ENCODE results near the gene FAM168A. TPM values are rescaled to one million over a fixed set of nuclear protein-coding genes. Genes with fewer than 3 reads are reported as not detected.

The FAM168A gene
- total RNA-seq, 1 donor from 2014 or later = 25.6 TPM

DNA sequence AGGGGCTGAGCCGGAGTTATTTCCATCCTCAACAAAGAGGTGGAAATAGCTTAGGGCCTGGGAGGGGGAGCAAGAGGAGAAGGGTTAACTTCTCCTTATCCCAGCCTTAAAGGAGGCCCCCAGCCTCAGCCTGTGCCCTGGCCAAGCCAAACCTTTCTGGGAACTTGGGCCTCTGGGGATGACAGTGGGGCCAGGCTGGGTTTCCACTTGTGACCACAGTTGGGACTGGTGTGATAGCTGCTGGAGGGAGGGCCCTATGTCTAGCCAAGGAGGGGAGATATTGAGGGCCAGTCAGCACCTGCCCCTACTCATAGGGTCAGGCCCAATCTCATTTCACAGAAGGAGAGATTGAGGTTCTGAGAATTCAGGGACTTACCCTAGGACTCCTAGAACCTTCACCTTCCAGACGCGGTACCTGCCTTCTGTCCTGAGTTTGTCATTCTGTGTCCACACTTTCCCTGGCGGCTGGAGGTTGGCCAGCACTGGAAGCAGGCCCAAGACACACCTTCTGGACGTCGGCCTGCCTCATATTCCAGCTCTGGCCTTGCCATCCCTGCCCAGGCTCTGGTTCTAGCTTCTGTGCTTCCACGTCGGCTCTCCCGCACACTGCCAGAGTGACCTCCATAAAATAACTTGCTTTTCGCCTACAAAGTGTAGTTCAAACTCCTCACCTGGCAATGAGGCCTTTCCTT, 218.6 kb downstream of the FAM168A start:
- ATAC-seq (ENCODE audit: poor library complexity) (no peak), DNase-seq (peak; percentile 64)
- intact Hi-C loops (cut with DNase I) = no loop called here

DNA sequence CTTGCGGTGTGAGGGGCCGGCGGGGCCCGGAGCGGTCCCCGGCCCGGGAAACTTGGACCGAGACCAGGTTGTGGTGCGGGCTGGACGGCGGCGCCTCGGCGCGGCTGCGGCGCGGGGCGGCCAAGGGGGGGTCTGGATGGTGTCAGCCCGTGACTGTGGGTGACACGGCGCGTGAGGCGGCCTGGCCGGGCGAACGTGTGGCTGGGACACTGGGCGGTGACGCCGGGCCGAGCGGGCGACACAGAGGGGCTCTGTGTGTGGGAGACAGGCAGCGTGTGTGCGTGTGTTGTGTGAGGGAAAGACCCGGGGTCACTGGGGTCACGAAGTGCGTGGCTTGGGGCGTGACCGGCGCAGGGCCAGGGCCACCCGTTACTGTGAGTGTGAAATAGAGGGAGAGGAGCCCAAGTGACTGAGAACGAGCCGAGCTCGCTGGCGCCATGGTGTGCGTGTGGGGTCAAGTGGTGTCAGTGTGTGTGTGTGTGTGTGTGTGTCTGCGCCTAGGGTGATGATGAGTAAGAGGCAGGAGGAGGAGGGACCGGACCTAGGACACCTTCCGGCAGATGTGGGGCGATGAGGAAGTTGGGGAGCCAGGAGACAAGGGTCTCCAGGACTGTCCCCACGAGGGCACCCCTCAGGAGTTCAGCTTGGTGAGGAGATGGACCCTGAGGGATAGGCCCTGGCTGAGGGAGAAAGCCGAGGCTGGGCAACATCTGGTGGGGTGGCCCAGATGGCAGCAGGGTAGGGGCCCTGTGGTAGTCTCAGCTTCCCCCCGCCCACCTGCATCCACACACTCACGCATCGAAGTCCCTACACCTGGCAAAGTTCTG, 220.9 kb downstream of the FAM168A start:
- DNase-seq = peak; percentile 69
- intact Hi-C loops (cut with DNase I) = no loop called here
- ATAC-seq (ENCODE audit: poor library complexity) = peak; percentile 3

DNA sequence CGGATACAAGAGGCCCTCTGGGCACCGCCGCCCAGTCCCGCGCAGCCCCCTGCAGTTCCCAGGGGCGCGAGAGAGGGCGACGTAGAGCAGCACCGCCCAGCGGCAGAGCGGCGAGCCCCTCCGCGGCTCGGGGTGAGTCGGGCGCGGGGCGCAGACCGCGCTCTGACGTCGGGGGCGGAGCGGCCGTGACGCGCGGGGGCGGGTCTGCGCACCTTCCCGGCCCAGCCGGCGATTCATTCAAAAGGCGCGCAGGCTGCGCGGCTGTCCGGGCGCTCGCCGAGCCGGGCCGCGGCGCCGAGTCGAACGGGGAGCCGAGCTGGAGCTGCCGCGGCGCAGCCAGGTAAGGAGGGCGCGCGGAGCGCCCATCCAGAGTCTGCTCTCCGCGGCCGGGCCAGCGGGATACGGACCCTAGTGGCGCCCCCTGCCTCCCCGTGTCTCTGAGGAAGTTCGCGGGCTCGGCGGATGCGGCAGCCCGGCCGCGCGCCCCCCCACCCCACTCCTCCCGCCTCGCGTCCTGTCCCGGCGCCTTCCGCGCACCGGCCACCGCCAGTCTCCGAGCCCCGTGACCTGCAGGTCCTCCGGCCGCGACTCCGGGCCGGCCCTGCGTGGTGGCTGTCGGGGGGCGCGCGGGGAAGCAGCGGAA, 221.6 kb downstream of the FAM168A start, which contains the start of gene RELT:
RELT (plus strand) TSS at position 240 of the 643 bp plus-strand sequence. CDS start 12,738 bp downstream, outside the sequence.
- ATAC-seq (ENCODE audit: poor library complexity) (peak; percentile 96), DNase-seq (peak; percentile 93)
- intact Hi-C loops (cut with DNase I) = no loop called here

DNA sequence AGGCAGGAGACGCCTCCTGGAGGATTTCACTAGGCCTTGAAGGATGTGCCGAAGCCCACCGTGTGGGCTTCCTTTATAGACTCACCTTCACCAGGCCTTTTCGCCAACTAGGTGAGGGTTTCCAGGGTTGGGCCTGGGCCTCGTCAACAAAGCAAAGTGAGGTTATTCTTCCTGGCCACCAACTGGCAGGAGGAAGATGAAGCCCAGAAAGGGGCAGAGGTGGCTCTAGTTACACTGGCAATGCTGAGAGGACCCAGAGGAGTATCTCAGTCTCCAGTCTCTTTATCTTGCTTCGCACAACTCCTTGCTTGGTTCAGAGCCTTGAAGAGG, 222.1 kb downstream of the FAM168A start:
- intact Hi-C loops (cut with DNase I) = no loop called here
- no peak for ATAC-seq (ENCODE audit: poor library complexity)
- DNase-seq = no peak

GRCh38 chr11:73374151-73374550, 223.8 kb downstream of the FAM168A start:
- no peak for ATAC-seq (ENCODE audit: poor library complexity)
- intact Hi-C loops (cut with DNase I) = no loop called here
- DNase-seq = no peak

DNA sequence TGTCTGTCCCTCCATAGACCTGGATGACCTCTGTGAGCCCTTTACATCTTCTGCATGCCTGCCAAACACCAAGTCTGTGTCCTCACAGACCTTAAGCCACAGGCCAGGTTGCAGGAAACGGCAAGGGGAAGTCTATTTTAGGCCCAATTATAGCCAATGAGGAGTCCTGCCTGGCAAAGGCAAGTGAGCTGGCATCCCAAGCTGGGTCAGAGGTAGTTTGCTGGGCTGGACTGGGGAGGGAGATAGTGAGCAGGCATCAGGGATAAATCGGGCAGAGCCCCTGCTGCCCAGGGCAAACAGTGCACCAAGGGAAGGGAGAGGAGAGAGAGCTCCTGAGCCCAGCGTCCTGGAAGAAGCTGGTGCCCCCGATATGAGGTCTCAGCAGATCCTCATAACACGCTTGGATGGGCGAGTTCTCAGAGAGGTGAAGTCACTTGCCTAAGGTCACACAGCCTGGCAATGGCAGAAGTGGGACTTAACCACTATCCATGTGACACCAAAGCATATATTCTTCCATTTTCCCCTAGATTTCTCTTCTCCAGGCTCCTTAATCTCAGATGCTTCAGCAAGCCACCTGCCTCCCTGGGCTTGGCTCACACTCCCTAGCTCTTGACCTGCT, 225.4 kb downstream of the FAM168A start:
- intact Hi-C loops (cut with DNase I) = no loop called here
- ATAC-seq (ENCODE audit: poor library complexity) = peak; percentile 5

DNA sequence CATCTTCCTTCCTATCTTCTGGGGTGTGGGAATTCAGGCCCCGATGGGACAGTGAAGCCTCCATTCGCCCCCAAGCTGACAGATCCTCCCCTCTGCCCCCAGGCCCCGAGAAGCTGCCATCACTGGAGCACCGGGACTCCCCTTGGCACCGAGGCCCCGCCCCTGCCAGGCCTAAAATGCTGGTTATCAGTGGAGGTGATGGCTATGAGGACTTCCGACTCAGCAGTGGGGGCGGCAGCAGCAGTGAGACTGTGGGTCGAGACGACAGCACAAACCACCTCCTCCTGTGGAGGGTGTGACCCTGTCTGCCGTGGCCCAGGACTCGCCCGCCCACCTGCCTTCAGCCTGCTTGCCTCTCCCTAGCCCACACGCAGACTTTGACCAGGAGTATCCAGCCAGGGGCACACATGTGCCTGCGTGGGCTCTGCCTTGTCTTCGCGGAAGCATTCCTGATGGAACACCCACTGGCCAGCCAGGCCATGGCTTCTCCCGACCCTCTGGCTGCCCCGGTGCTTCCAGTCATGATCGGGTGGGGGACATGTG, 230.4 kb downstream of the FAM168A start:
- intact Hi-C loops (cut with DNase I) = no loop called here
- DNase-seq = no peak
- ATAC-seq (ENCODE audit: poor library complexity) = no peak

More for the DNA sequence above, 225.4 kb downstream of the FAM168A start:
- no peak for DNase-seq

DNA sequence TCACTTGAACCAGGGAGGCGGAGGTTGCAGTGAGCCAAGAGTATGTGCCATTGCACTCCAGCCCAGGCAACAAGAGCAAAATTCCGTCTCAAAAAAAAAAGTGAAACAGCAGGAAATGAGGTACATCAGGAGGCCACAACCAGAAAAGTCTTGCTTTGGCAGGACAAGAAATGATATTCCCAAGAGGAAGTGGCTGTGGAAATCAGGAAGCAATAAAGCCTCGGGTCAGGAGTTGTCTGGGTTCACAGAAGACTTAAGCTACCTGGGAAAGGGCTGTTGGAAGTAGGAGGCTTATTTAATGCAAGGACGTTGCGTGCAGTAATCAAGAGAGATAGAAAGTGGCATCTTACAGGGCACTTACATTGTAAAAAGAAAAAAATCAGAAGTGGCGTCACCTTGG, 231.0 kb downstream of the FAM168A start:
- ATAC-seq (ENCODE audit: poor library complexity) (no peak), DNase-seq (no peak)
- intact Hi-C loops (cut with DNase I) = no loop called here

- DNase-seq = no peak
- no peak for ATAC-seq (ENCODE audit: poor library complexity)
- intact Hi-C loops (cut with DNase I) = no loop called here
Observed at GRCh38 chr11:73366265-73366610, 231.7 kb downstream of the FAM168A start.

DNA sequence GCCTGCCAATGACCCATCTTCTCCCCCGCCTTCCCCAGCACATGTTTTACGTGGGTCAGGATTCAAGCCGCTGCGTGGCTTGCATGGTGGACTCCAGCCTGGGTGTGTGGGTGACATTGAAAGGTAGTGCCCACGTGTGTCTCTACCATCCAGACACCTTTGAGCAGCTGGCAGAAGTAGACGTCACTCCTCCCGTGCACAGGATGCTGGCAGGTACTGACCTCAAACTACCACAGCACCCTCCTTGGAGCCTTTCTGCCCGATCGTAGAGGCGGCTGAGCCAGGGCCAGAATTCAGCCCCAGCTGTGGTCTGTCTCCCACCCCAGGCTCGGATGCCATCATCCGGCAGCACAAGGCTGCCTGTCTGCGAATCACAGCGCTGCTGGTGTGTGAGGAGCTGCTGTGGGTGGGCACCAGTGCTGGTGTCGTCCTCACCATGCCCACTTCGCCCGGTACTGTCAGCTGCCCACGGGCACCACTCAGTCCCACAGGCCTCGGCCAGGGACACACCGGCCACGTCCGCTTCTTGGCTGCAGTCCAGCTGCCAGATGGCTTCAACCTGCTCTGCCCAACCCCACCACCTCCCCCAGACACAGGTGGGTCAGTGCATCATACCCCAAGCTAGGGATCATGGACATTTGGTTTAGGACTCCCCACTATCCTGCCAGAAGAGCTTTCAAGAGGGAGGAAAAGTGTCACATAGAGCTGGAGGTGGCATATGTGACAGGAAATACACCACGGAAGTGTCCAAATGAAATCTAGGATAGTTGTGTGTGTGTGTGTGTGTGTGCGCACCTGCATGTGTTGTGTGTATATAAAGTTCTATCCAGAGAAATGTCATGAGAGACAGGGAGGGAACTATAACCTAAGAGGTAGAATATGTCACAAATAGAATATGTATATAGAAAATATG, 232.3 kb downstream of the FAM168A start:
- DNase-seq (no peak), ATAC-seq (ENCODE audit: poor library complexity) (no peak)
- intact Hi-C loops (cut with DNase I) = no loop called here

GRCh38 chr11:73363147-73363546, 234.8 kb downstream of the FAM168A start:
- intact Hi-C loops (cut with DNase I) = no loop called here
- no peak for DNase-seq
- ATAC-seq (ENCODE audit: poor library complexity) = no peak

- intact Hi-C loops (cut with DNase I) = no loop called here
Observed at GRCh38 chr11:73361953-73362776, 235.7 kb downstream of the FAM168A start.

GRCh38 chr11:73360743-73361369, 237.1 kb downstream of the FAM168A start:
- no peak for DNase-seq
- intact Hi-C loops (cut with DNase I) = no loop called here
- ATAC-seq (ENCODE audit: poor library complexity) = no peak

More at GRCh38 chr11:73361953-73362776, 235.7 kb downstream of the FAM168A start:
- DNase-seq (no peak), ATAC-seq (ENCODE audit: poor library complexity) (no peak)

- ATAC-seq (ENCODE audit: poor library complexity) = no peak
- DNase-seq = no peak
- intact Hi-C loops (cut with DNase I) = no loop called here
Observed at GRCh38 chr11:73359930-73360742, 237.8 kb downstream of the FAM168A start.

- intact Hi-C loops (cut with DNase I) = no loop called here
- peak; percentile 80 for ATAC-seq (ENCODE audit: poor library complexity)
- peak; percentile 77 for DNase-seq
Observed at GRCh38 chr11:73359341-73359740, 238.6 kb downstream of the FAM168A start.

DNA sequence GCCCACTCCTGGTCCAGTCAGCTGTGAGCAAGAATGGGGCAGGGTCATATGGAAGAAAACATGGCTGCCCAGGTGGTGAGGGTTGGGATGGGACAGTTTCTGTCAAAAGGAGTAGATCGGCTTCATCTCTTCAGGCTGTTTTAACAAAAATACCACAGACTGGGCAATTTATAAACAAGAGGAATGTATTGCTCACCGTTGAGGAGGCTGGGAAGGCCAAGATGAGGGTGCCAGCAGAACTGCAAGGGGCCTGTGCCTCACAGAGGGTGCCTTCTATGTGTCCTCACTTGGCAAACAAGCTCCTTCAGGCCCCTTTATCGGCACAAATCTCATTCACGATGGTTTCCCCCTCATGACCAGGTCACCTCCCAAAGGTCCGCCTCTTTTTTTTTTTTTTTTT, 239.8 kb downstream of the FAM168A start:
- ATAC-seq (ENCODE audit: poor library complexity) = no peak
- intact Hi-C loops (cut with DNase I) = no loop called here
- DNase-seq = no peak
